GM12892 (cell line): ENCODE data around the gene ALOXE3.

Source experiments
- POLR2A ChIP-seq: IDR thresholded peaks from 2 replicates; pipeline ENCODE4 v1.6.1; 2011; ENCODE audit warnings: low read depth, low read length, control low read depth
- POLR2AphosphoS5 ChIP-seq: IDR thresholded peaks from 2 replicates; pipeline ENCODE4 v1.6.1; 2011; ENCODE audit warnings: low read depth, low read length, control low read depth
- TAF1 ChIP-seq: IDR thresholded peaks from 2 replicates; pipeline ENCODE4 v1.6.1; 2011; ENCODE audit warnings: low read depth, mild to moderate bottlenecking, control low read depth, low read length, borderline replicate concordance

DNA sequence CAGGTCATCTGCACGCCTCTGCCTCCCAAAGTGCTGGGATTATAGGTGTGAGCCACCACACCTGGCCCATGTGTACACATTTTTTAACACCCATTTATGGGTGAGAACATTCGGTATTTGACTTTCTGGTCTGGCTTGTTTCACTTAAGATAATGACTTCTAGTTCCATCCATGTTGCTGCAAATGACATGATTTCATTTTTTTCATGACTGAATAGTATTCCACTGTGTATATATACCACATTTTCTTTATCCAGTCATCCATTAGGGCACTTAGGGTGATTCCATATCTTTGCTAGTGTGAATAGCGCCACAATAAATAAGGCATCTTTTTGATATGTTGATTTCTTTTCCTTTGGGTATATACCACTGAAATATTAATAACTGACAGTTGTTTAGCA lies 36.4 kb downstream of the ALOXE3 start:
- TF ChIP-seq TAF1 (no peak), POLR2AphosphoS5 (no peak), POLR2A (no peak)
